ENCODE measurements around the gene FAM171A1. TPM values are rescaled to one million over a fixed set of nuclear protein-coding genes. Genes with fewer than 3 reads are reported as not detected.

Gene FAM171A1
- total and polyA plus RNA-seq, 2 donors (not counting 1 experiment from before 2014, with no cell fraction given) = 8.8 to 10.3 TPM

DNA sequence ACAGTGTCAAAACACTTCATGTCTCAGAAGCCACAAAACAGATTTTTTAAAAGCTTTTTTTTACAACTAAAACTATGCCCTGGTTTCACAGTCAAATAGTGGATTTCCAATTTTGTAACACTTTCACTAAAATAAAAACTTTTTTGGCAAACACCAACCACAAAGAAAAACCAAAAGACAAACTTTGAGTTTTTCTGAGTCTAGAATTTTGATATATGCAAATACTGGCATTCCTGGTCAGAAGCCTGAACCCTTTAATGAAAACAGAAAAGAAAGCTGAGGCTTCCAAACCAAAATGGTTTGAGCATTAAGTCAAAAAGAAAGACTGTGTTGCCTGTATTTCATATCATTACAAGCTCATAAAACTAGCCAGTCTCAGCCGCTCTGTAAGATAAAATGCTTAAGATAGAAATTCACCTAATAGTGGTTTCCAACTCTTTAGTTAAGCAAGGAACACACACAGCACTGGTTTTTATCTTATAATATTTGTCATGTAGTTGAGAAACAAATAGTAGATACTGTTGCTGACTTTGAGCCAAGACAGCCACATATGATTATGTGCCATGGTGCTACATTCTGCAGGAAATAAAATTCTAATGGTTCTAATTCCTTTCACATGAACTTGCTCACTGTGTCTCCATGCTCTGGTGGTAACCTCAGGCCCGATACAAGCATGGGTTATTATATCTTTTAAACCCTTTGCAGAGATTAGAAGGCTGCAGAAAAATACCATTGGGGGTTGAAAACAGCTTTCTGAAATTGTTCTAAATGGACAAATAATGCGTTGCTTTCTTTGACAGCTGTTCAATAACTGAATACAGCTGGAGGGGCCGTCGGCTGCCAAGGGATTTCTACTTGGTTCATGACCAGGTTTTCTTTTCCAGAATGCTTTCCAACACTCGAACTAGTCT is 49.4 kb downstream of the FAM171A1 start:
- Histone ChIP-seq H3K9me3 (ENCODE audit: control insufficient read depth, insufficient read depth, low read depth, low read length) (no peaks in the 10 kb centered on the region), H3K9ac (ENCODE audit: insufficient read depth, low read length) (no peak overlapping the region), H4K20me1 (ENCODE audit: control insufficient read depth, extremely low read depth, insufficient read depth, low read length) (no peaks in the 10 kb centered on the region), H3K27ac (ENCODE audit: insufficient read depth, low read length) (no peak overlapping the region), H3K4me2 (ENCODE audit: extremely low read depth, insufficient read depth, low read length) (no peak overlapping the region), H3K4me1 (ENCODE audit: control insufficient read depth, extremely low read depth, insufficient read depth, low read length) (peaks cover 5% of the 10 kb centered on the region), H3K36me3 (ENCODE audit: control insufficient read depth, insufficient read depth, low read length) (no peaks in the 10 kb centered on the region), H3K27me3 (ENCODE audit: control insufficient read depth, insufficient read depth, low read length) (no peaks in the 10 kb centered on the region), H3K4me3 (replicated peaks in 1 of 4; ENCODE audit: control extremely low read depth in 1 of 4, insufficient read depth in 1 of 4, low read depth in 3 of 4, low read length in 4 of 4) (no peak overlapping the region), H3K79me2 (ENCODE audit: control insufficient read depth, insufficient read depth, low read length) (no peaks in the 10 kb centered on the region), H2AFZ (ENCODE audit: low read length) (no peak overlapping the region)
- no peak for TF ChIP-seq EZH2 (IDR thresholded peaks at IDR 0.05; ENCODE audit: low read length, missing control alignments)
- TF ChIP-seq, protein P1, sequence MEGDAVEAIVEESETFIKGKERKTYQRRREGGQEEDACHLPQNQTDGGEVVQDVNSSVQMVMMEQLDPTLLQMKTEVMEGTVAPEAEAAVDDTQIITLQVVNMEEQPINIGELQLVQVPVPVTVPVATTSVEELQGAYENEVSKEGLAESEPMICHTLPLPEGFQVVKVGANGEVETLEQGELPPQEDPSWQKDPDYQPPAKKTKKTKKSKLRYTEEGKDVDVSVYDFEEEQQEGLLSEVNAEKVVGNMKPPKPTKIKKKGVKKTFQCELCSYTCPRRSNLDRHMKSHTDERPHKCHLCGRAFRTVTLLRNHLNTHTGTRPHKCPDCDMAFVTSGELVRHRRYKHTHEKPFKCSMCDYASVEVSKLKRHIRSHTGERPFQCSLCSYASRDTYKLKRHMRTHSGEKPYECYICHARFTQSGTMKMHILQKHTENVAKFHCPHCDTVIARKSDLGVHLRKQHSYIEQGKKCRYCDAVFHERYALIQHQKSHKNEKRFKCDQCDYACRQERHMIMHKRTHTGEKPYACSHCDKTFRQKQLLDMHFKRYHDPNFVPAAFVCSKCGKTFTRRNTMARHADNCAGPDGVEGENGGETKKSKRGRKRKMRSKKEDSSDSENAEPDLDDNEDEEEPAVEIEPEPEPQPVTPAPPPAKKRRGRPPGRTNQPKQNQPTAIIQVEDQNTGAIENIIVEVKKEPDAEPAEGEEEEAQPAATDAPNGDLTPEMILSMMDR (conservative IDR thresholded peaks at IDR 0.05 in 1 of 2, IDR thresholded peaks at IDR 0.05 in 1 of 2; ENCODE audit: low read depth in 1 of 2, low read length in 2 of 2) = no peak
- peak; percentile 63 to 89 for DNase-seq (ENCODE audit: low read depth in 2 of 2)

DNA sequence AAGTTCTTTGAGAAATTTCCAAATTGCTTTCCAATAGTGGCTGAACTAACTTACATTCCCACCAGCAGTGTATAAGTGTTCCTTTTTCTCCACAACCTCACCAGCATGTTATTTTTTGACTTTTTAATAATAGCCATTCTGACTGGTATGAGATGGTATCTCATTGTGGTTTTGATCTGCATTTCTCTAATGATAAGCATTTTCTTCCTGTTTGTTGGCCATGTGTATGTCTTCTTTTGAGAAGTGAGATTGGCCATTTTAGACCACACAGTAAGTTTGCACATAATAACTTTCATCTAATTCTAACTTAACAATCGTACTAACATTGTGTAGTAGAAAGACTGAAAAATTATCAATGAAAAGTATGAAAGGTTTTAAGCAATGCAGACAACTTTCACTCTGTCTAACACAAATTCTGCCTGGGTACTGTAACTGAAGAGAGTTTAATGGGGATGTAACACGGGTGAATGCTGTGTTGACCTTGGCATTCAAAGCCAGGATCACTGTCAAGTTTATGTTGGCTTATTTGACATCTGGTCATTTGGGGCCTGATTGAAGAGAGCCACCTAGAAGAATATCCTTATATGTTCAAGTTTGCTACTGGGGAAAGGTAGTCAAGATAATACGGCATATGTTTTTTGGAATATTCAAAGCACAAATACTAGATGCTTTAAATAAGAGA is 50.4 kb downstream of the FAM171A1 start:
- no peak for DNase-seq (ENCODE audit: low read depth in 2 of 2)
- TF ChIP-seq EZH2 (IDR thresholded peaks at IDR 0.05; ENCODE audit: low read length, missing control alignments) = no peak
- TF ChIP-seq, protein P1 (conservative IDR thresholded peaks at IDR 0.05 in 1 of 2, IDR thresholded peaks at IDR 0.05 in 1 of 2; ENCODE audit: low read depth in 1 of 2, low read length in 2 of 2) = no peak
- Histone ChIP-seq H3K27me3 (ENCODE audit: control insufficient read depth, insufficient read depth, low read length) (no peaks in the 10 kb centered on the region), H3K79me2 (ENCODE audit: control insufficient read depth, insufficient read depth, low read length) (no peaks in the 10 kb centered on the region), H3K36me3 (ENCODE audit: control insufficient read depth, insufficient read depth, low read length) (no peaks in the 10 kb centered on the region), H3K4me1 (ENCODE audit: control insufficient read depth, extremely low read depth, insufficient read depth, low read length) (peaks cover 3% of the 10 kb centered on the region), H3K4me2 (ENCODE audit: extremely low read depth, insufficient read depth, low read length) (no peak overlapping the region), H3K4me3 (replicated peaks in 1 of 4; ENCODE audit: control extremely low read depth in 1 of 4, insufficient read depth in 1 of 4, low read depth in 3 of 4, low read length in 4 of 4) (no peak overlapping the region), H3K9ac (ENCODE audit: insufficient read depth, low read length) (no peak overlapping the region), H2AFZ (ENCODE audit: low read length) (no peak overlapping the region), H3K27ac (ENCODE audit: insufficient read depth, low read length) (no peak overlapping the region), H3K9me3 (ENCODE audit: control insufficient read depth, insufficient read depth, low read depth, low read length) (no peaks in the 10 kb centered on the region), H4K20me1 (ENCODE audit: control insufficient read depth, extremely low read depth, insufficient read depth, low read length) (no peaks in the 10 kb centered on the region)

DNA sequence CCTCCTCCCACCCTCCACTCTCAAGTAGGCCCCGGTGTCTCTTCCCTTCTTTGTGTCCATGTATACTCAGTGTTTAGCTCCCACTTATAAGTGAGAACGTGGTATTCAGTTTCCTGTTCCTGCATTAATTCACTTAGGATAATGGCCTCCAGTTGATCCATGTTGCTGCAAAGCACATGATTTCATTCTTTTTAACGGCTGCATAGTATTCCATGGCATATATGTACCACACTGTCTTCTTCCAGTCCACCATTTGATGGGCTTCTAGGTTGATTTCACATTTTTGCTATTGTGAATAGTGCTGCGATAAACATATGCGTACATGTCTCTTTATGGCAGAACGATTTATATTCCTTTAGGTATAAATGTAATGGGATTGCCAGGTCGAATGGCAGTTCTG is 51.0 kb downstream of the FAM171A1 start:
- H2AFZ ChIP-seq (ENCODE audit: low read length) = no peak overlapping the region
- H3K79me2 ChIP-seq (ENCODE audit: control insufficient read depth, insufficient read depth, low read length) = no peaks in the 10 kb centered on the region
- H3K4me2 ChIP-seq (ENCODE audit: extremely low read depth, insufficient read depth, low read length) = no peak overlapping the region
- H3K9me3 ChIP-seq (ENCODE audit: control insufficient read depth, insufficient read depth, low read depth, low read length) = no peaks in the 10 kb centered on the region
- H3K9ac ChIP-seq (ENCODE audit: insufficient read depth, low read length) = no peak overlapping the region
- no peak for DNase-seq (ENCODE audit: low read depth in 2 of 2)
- peaks cover 3% of the 10 kb centered on the region for H3K4me1 ChIP-seq (ENCODE audit: control insufficient read depth, extremely low read depth, insufficient read depth, low read length)
- no peaks in the 10 kb centered on the region for H4K20me1 ChIP-seq (ENCODE audit: control insufficient read depth, extremely low read depth, insufficient read depth, low read length)
- H3K4me3 ChIP-seq (replicated peaks in 1 of 4; ENCODE audit: control extremely low read depth in 1 of 4, insufficient read depth in 1 of 4, low read depth in 3 of 4, low read length in 4 of 4) = no peak overlapping the region
- no peak for TF ChIP-seq EZH2 (IDR thresholded peaks at IDR 0.05; ENCODE audit: low read length, missing control alignments)
- H3K27ac ChIP-seq (ENCODE audit: insufficient read depth, low read length) = no peak overlapping the region
- H3K36me3 ChIP-seq (ENCODE audit: control insufficient read depth, insufficient read depth, low read length) = no peaks in the 10 kb centered on the region
- H3K27me3 ChIP-seq (ENCODE audit: control insufficient read depth, insufficient read depth, low read length) = no peaks in the 10 kb centered on the region

Measured in fibroblast of lung (primary cell).